GM12878 (cell line): ENCODE data around the gene NCKAP5. TPM values are rescaled to one million over a fixed set of nuclear protein-coding genes. Genes with fewer than 3 reads are reported as not detected.

Experiments used
- ATAC-seq: fragments of 200-7000 bp; cut with Tn5 transposase; 3 replicates; pipeline ENCODE4 v1.9.1; 2020; ENCODE audit warnings: mild to moderate bottlenecking, moderate library complexity
- BruUV-seq: library from RNA; stranded (reverse); fragments of 400-500 nt; replicated peaks from 2 replicates; lab custom pipeline; 2021; lab: Mats Ljungman, UMichigan
- CTCF ChIA-PET: fragments of 300-600 bp; sonication (Branson Sonifier 250); formaldehyde crosslinking; extraction: SDS; loops from one replicate; lab custom pipeline; 2021; ENCODE audit warnings: inconsistent platforms; lab: Yijun Ruan, JAX
- POLR2A ChIA-PET: fragments of 350-600 bp; formaldehyde crosslinking; extraction: SDS; loops from one replicate; lab custom pipeline; 2021; ENCODE audit warnings: inconsistent platforms; lab: Charles Lee
- RAD21 ChIA-PET: fragments of 300-600 bp; sonication (Branson Sonifier 250); formaldehyde crosslinking; loops from one replicate; lab custom pipeline; 2023; ENCODE audit warnings: antibody characterized with exemption; ENCODE audit not compliant: unreplicated experiment; lab: Charles Lee
- SMC1A ChIA-PET: fragments of 300-600 bp; sonication (Branson Sonifier 250); formaldehyde crosslinking; loops from one replicate; lab custom pipeline; 2023; ENCODE audit not compliant: unreplicated experiment, uncharacterized antibody; lab: Charles Lee
- DNase-seq: peaks from one replicate; pipeline ENCODE4 v3.0.0-alpha.2; 2011; ENCODE audit warnings: low read depth, low spot score
- FAIRE-seq: peaks from 3 replicates; lab custom pipeline; 2011; peaks lifted over from hg19 to GRCh38; lab: Jason Lieb, UNC
- H2AFZ ChIP-seq: 2 replicates; pipeline ENCODE4 v1.6.0; 2011; ENCODE audit warnings: low read depth, low read length, control low read depth; ENCODE audit not compliant: control insufficient read depth
- H3K27ac ChIP-seq: 2 replicates; pipeline ENCODE4 v1.5.1; 2011; ENCODE audit warnings: control low read depth; ENCODE audit not compliant: control insufficient read depth, insufficient read depth
- H3K27me3 ChIP-seq, 2 experiments: replicated peaks in 1 of 2; 2 replicates each; pipeline versions ENCODE4 v1.6.0 to v1.6.1; 2011; ENCODE audit warnings: low read length in 1 of 2; ENCODE audit not compliant: control insufficient read depth in 2 of 2, insufficient read depth in 2 of 2
- H3K36me3 ChIP-seq, 2 experiments: 2 replicates each; pipeline ENCODE4 v1.5.1; 2011; ENCODE audit warnings: low read length in 1 of 2; ENCODE audit not compliant: control insufficient read depth in 2 of 2, insufficient read depth in 2 of 2
- H3K4me1 ChIP-seq: 2 replicates; pipeline ENCODE4 v1.6.1; 2011; ENCODE audit warnings: mild to moderate bottlenecking, low read length, moderate library complexity, mixed read lengths; ENCODE audit not compliant: control insufficient read depth, insufficient read depth
- H3K4me2 ChIP-seq: 2 replicates; pipeline ENCODE4 v1.6.0; 2011; ENCODE audit warnings: control low read depth; ENCODE audit not compliant: control insufficient read depth, insufficient read depth
- H3K4me3 ChIP-seq: fragments of 200-600 bp; sonication (generic); 2 replicates; pipeline ENCODE4 v1.5.1; 2016
- H3K79me2 ChIP-seq: 2 replicates; pipeline ENCODE4 v1.6.0; 2011; ENCODE audit warnings: low read length; ENCODE audit not compliant: control insufficient read depth, insufficient read depth
- H3K9ac ChIP-seq: 2 replicates; pipeline ENCODE4 v1.8.0; 2011; ENCODE audit warnings: low read length, control low read depth, mixed read lengths; ENCODE audit not compliant: control insufficient read depth, insufficient read depth
- H3K9me3 ChIP-seq: replicated peaks from 3 replicates; pipeline ENCODE4 v1.5.1; 2011; ENCODE audit warnings: mild to moderate bottlenecking, low read length; ENCODE audit not compliant: control insufficient read depth, insufficient read depth
- H4K20me1 ChIP-seq: 2 replicates; pipeline ENCODE4 v1.6.0; 2011; ENCODE audit not compliant: control insufficient read depth, insufficient read depth
- FOXK2 ChIP-seq: fragments of 450-650 bp; IDR thresholded peaks from 2 replicates; pipeline ENCODE4 v1.6.1; 2017; ENCODE audit warnings: mild to moderate bottlenecking, moderate library complexity
- HDGF ChIP-seq: fragments of 450-650 bp; IDR thresholded peaks from 2 replicates; pipeline ENCODE4 v1.6.1; 2016; ENCODE audit warnings: antibody characterized with exemption
- JUND ChIP-seq: IDR thresholded peaks from 2 replicates; pipeline ENCODE4 v1.6.1; 2012; ENCODE audit warnings: low read depth, mild to moderate bottlenecking, low read length, improper control_type of control experiment, moderate library complexity
- NFYB ChIP-seq: IDR thresholded peaks from 2 replicates; pipeline ENCODE4 v1.6.1; 2011; ENCODE audit warnings: low read depth, mild to moderate bottlenecking, low read length, improper control_type of control experiment, moderate library complexity; ENCODE audit not compliant: insufficient read depth
- POLR2A ChIP-seq: IDR thresholded peaks from 2 replicates; pipeline ENCODE4 v1.6.1; 2011; ENCODE audit warnings: low read depth, mild to moderate bottlenecking, low read length
- POLR2AphosphoS5 ChIP-seq: IDR thresholded peaks from 2 replicates; pipeline ENCODE4 v1.6.1; 2011; ENCODE audit warnings: mild to moderate bottlenecking, low read length, inconsistent platforms
- POU2F2 ChIP-seq: IDR thresholded peaks from 3 replicates; pipeline ENCODE4 v1.6.1; 2011; ENCODE audit warnings: low read depth, mild to moderate bottlenecking, low read length, borderline replicate concordance
- RB1 ChIP-seq: fragments of 450-650 bp; formaldehyde crosslinking; IDR thresholded peaks from 2 replicates; pipeline ENCODE4 v1.6.1; 2017; ENCODE audit warnings: mild to moderate bottlenecking, borderline replicate concordance
- STAT1 ChIP-seq: fragments of 450-650 bp; conservative IDR thresholded peaks from 2 replicates; pipeline ENCODE4 v1.6.1; 2014; ENCODE audit warnings: antibody characterized with exemption, mild to moderate bottlenecking
- YBX1 ChIP-seq: fragments of 450-650 bp; IDR thresholded peaks from 2 replicates; pipeline ENCODE4 v1.6.1; 2016; ENCODE audit warnings: antibody characterized with exemption
- ZBED1 ChIP-seq: IDR thresholded peaks from 2 replicates; pipeline ENCODE4 v1.6.1; 2016; ENCODE audit warnings: borderline replicate concordance
- ZNF24 ChIP-seq: fragments of 450-650 bp; IDR thresholded peaks from 2 replicates; pipeline ENCODE4 v1.6.1; 2017; ENCODE audit warnings: antibody characterized with exemption, mild to moderate bottlenecking
- ZNF384 ChIP-seq: IDR thresholded peaks from 2 replicates; pipeline ENCODE4 v1.6.1; 2012; ENCODE audit warnings: low read depth, mild to moderate bottlenecking, low read length, improper control_type of control experiment, borderline replicate concordance
- ZZZ3 ChIP-seq: IDR thresholded peaks from 2 replicates; pipeline ENCODE4 v1.6.1; 2011; ENCODE audit warnings: low read depth; ENCODE audit not compliant: control insufficient read depth, insufficient read length
- WGBS: methylation state at CpG from one replicate; pipeline ENCODE4 v1.1.6; 2016; ENCODE audit warnings: low lambda C conversion rate; ENCODE audit not compliant: insufficient replicate concordance, insufficient coverage; ENCODE audit errors: missing lambda C conversion rate; 5-methylcytosine and 5-hydroxymethylcytosine counted together
- in situ Hi-C: fragments of 300-500 bp; cut with MboI; formaldehyde crosslinking; loops from 9 replicates; pipeline ENCODE4 v1.14.3; 2018; ENCODE audit warnings: mixed read lengths
- intact Hi-C: fragments of 100-400 bp; cut with micrococcal nuclease; formaldehyde crosslinking; loops from one replicate; pipeline ENCODE4 v1.14.2; 2022; ENCODE audit not compliant: unreplicated experiment
- polyA plus RNA-seq, 11 experiments: library from polyadenylated mRNA; depleted of rRNA in 4 of 11; unstranded in 6 of 11; stranded (reverse) in 5 of 11; fragments of >200 nt; fragmentation: Nextera tagmentation in 4 of 11; fragmentation: Illumina TruSeq in 1 of 11; extraction: Ambion mirVana in 4 of 11; extraction: Trizol in 1 of 11; gene quantifications; 1 replicate in 1 of 11; 2 replicates in 10 of 11; pipeline versions ENCODE4 v1.2.1 to v1.2.3, GENCODE V29; 2011 to 2016; ENCODE audit warnings: inconsistent platforms in 2 of 11, missing spikeins in 2 of 11, low read depth in 1 of 11
- total RNA-seq, 4 experiments: library from RNA; depleted of rRNA in 3 of 4; stranded (reverse); fragments of >200 nt in 3 of 4; fragmentation: Illumina TruSeq in 1 of 4; extraction: Trizol in 1 of 4; gene quantifications; 2 replicates each; pipeline versions ENCODE4 v1.2.1 to v1.2.3, GENCODE V29; 2013 to 2021

The NCKAP5 gene
- total and polyA plus RNA-seq, 10 of the 15 experiments (the other 5 are each of a cell fraction or from before 2014, with no cell fraction given), result 0.06 to 0.44 (median 0.16) TPM

DNA sequence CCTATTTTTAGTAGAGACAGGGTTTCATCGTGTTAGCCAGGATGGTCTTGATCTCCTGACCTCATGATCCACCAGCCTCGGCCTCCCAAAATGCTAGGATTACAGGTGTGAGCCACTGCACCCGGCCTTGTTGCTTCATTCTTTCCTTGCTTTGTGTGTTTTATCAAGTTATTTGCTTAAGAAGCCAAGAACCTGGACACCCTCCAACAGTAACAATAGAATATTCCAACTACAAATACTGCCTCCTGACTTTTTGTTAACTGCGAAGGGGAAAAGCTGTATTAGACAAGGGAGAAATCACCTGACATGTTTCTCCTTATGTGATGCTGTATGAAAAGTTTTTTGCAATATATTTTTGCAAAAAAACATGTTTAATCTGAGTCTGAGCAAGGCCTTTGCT, 297.2 kb downstream of the NCKAP5 start (continued):
- no peak for TF ChIP-seq POLR2AphosphoS5
- no peak for TF ChIP-seq ZBED1
- no peak for TF ChIP-seq POU2F2
- TF ChIP-seq RB1, result no peak
- no peak for TF ChIP-seq ZZZ3
- TF ChIP-seq HDGF, result no peak
- no peak for TF ChIP-seq JUND
- no peak for TF ChIP-seq YBX1
- TF ChIP-seq ZNF24, result no peak
- TF ChIP-seq STAT1, result no peak
- TF ChIP-seq ZNF384, result no peak
- no peak for TF ChIP-seq POLR2A
- TF ChIP-seq, all 136 proteins: peak for 0

DNA sequence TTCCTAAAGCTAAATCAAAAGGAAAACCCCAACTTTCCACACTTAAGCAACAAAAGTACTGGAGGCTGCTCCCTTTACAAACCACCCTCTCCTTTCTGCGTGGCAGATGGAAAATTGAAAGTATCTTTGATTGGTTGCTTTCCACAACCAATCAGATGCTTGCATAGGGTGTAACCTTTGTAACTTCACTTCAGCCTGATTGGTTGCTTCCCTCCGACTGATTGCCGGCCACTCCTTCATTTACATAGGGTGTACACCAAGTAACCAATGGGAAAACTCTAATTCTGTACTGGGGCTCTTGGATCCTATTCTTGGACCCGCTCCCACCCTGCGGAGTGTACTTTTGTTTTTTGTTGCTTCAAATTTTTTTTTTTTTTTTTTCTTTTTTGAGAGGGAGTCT, 297.7 kb downstream of the NCKAP5 start:
- Histone ChIP-seq H3K9ac (no peak overlapping the region), H3K9me3 (no peaks in the 10 kb centered on the region), H3K27ac (no peak overlapping the region), H3K4me3 (no peak overlapping the region), H3K4me1 (no peaks in the 10 kb centered on the region), H3K36me3 (no peaks in the 10 kb centered on the region), H4K20me1 (no peaks in the 10 kb centered on the region), H2AFZ (no peak overlapping the region), H3K4me2 (no peak overlapping the region), H3K27me3 (no peaks in the 10 kb centered on the region), H3K79me2 (no peaks in the 10 kb centered on the region)
- POLR2A ChIA-PET, result interaction anchor here (0.6 to 0.7 kb wide), 2 partner anchors 519 to 1708 kb away, joined by 3 to 7 read pairs; no protein-coding TSS in a partner anchor
- intact Hi-C loops, result no loop called here
- in situ Hi-C loops, result no loop called here
- ATAC-seq (no peak), DNase-seq (no peak), FAIRE-seq (no peak)
- RAD21 ChIA-PET, result no interaction called here
- CTCF ChIA-PET, result no interaction called here
- SMC1A ChIA-PET, result no interaction called here
- 70% methylated on average over 5 of the region's 5 CpGs for WGBS
- TF ChIP-seq NFYB (no peak), FOXK2 (no peak)
- BruUV-seq, result no TSS peak
